SK-N-MC (cell line): ENCODE measurements around the gene IMMP2L.

Experiments
- DNase-seq: peaks from one replicate; pipeline ENCODE4 v3.0.0-alpha.2; 2011; ENCODE audit warnings: low read depth, low spot score
- H3K27ac ChIP-seq: fragments of 200-600 bp; sonication (generic); 2 replicates; pipeline ENCODE4 v1.5.1; 2016; ENCODE audit warnings: mixed run types
- H3K36me3 ChIP-seq: fragments of 200-600 bp; sonication (generic); 2 replicates; pipeline ENCODE4 v1.6.1; 2017; ENCODE audit warnings: antibody characterized with exemption, low read length, mixed read lengths; ENCODE audit not compliant: insufficient read depth
- H3K4me3 ChIP-seq: fragments of 200-600 bp; sonication (generic); 2 replicates; pipeline ENCODE4 v1.5.1; 2016
- H3K9ac ChIP-seq: fragments of 200-600 bp; sonication (generic); 2 replicates; pipeline ENCODE4 v1.8.0; 2017; ENCODE audit warnings: mixed run types, mixed read lengths; ENCODE audit not compliant: insufficient read length
- H3K9me3 ChIP-seq: fragments of 200-600 bp; sonication (generic); 2 replicates; pipeline ENCODE4 v1.6.1; 2017; ENCODE audit warnings: low read depth, mild to moderate bottlenecking, antibody characterized with exemption, low read length, moderate library complexity, mixed read lengths
- EZH2 ChIP-seq: fragments of 200-600 bp; sonication (generic); IDR thresholded peaks from one replicate; pipeline ENCODE4 v1.6.1; 2017; ENCODE audit warnings: antibody characterized with exemption
- FOXP2 ChIP-seq: optimal IDR thresholded peaks from 2 replicates; pipeline ENCODE3; 2011; ENCODE audit warnings: mild to moderate bottlenecking, moderate library complexity; ENCODE audit not compliant: insufficient read depth; ENCODE audit errors: extremely low read length, control extremely low read depth
- POLR2AphosphoS5 ChIP-seq: IDR thresholded peaks from 2 replicates; pipeline ENCODE4 v1.6.1; 2012; ENCODE audit warnings: mild to moderate bottlenecking, low read depth, low read length, borderline replicate concordance

The IMMP2L gene

DNA sequence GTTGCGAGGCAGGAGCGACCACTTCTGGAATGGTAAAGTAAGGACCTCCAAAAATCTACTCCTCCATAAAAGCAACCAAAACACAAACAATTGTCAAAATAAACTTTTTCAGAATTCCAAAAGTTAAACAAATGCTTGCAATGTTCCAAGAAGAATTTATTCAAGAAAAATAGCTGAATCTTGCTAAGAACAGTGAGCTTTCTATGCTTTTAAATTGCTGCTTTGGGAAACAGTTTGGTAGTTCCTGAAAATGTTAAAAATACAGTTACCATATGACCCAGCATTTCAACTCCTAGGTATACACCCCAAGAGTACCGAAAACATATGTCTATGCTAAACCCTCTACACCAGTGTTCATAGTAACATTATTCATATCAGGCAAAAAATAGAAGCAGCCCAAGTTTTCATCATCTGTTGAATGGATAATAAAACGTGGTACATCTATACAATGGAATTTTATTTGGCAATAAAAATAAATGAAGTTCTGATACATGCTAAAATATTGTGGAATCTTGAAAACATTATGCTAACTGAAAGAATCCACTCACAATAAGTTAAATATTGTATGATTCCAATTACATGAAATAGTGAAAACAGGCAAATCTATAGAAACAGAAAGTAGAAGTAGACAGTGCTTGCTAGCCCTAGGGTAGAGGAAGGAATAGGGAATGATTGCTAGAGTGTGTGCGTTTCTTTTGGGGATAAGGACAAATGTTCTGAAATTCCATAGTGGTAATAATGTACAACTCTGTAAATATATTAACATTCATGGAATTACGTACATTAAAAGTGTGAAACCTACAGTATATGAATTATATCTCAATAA is 414.4 kb downstream of the IMMP2L start:
- DNase-seq = no peak
- H3K9ac ChIP-seq = no peak overlapping the region
- H3K36me3 ChIP-seq = no peaks in the 10 kb centered on the region
- no peak overlapping the region for H3K4me3 ChIP-seq
- H3K27ac ChIP-seq = no peak overlapping the region
- H3K9me3 ChIP-seq = no peaks in the 10 kb centered on the region
- TF ChIP-seq EZH2 (no peak), FOXP2 (no peak), POLR2AphosphoS5 (no peak)

DNA sequence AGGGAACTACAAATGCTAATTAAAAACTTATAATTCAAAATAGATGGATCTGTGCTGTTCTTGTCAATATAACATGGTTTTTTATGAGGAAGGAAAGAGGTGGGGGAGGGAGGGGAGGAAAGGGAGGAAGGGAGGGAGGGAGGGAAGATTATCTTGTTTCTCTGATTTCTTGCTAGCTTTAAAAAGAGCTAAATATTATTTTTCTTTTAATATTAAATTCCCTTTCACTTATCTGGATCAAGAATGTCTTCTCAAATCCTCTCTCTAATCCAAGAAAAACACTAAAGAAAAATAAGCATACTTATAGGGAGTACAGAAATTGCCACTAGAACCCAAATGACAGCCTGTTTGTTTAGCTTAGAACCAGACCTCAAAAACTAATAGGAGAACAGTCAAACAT is 416.2 kb downstream of the IMMP2L start:
- Histone ChIP-seq H3K9ac (no peak overlapping the region), H3K9me3 (no peaks in the 10 kb centered on the region), H3K4me3 (no peak overlapping the region), H3K36me3 (no peaks in the 10 kb centered on the region), H3K27ac (no peak overlapping the region)
- TF ChIP-seq POLR2AphosphoS5 = no peak
- no peak for TF ChIP-seq EZH2
- no peak for TF ChIP-seq FOXP2
- DNase-seq = no peak

DNA sequence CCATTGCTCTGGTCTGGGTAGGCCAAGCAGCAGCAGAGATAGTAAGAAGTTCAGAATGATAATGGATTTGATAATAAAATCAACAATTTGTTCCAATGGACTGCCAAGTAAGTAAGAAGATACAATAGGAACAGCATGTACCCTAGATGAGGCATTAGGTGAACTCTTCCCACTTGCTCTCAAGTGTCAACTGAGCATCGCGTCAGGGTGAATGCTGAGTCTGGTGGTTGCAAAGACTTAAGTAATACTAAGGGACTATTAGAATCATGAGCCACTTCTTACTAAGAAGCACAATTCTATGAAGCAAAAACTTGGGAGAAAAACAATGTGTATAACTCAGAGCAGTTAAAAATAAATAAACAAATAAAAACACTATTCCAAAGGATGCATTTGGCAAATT is 416.8 kb downstream of the IMMP2L start:
- TF ChIP-seq EZH2 = no peak
- TF ChIP-seq FOXP2 = no peak
- TF ChIP-seq POLR2AphosphoS5 = no peak

DNA sequence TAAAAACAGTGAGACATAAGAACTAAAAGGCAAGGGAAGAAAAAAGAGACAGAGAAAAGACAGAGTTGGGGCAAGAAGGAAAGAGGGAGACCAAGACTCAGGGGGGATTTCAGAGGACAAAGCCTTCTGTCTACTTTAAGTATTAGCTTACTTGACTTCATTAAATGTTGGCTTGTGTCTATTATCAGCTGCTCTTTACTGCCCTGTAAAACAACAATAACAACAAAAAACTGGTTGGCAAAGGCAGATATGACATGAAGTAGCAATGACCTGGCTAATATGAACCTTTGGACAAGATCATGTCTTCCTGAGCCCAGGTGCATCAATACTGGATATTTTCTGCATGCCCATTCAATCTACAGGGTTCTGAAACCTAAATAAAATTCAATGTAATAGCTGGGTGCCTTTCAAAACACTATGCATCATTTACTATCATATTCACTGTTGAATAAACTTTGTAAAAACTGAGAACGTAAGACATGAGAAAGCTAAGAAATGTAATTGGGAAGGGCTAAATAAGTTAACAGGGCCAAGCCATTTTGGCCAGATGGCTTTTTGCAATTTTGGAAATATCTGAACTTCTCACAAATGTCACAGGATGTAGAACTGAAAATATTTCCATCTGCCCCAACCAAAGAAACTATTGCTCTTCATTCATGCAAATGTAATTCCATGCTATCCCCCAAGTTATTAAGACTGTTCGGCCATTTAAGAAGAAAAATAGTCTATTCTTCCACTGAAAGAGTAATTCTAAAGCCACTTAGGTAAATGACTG is 422.0 kb downstream of the IMMP2L start:
- TF ChIP-seq POLR2AphosphoS5 (no peak), EZH2 (no peak), FOXP2 (no peak)
- DNase-seq = no peak
- Histone ChIP-seq H3K9ac (no peak overlapping the region), H3K27ac (no peak overlapping the region), H3K36me3 (no peaks in the 10 kb centered on the region), H3K4me3 (no peak overlapping the region), H3K9me3 (no peaks in the 10 kb centered on the region)

More for the DNA sequence above, 416.8 kb downstream of the IMMP2L start:
- Histone ChIP-seq H3K36me3 (no peaks in the 10 kb centered on the region), H3K27ac (no peak overlapping the region), H3K9me3 (no peaks in the 10 kb centered on the region), H3K9ac (no peak overlapping the region), H3K4me3 (no peak overlapping the region)
- DNase-seq = no peak

DNA sequence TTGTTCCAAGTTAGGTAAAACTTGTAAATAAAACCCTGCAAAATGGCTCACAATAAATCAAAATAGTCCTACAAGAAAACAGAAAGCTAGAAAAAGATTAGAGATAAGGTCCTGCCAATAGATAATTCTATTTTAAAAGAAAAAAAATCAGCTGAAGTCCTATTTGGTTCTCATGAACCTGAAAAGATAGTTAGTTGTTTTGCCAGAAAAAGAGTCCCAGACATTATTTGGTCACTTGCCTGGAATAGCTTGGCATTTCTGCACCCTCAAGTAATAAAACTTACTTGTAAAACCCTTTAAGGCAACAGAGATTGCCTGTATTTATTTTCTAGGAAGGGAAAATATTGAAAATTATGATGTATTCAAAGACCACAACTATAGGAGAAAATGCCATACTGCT is 423.7 kb downstream of the IMMP2L start:
- no peak for DNase-seq
- no peaks in the 10 kb centered on the region for H3K36me3 ChIP-seq
- H3K27ac ChIP-seq = peak overlapping the region; percentile 93
- TF ChIP-seq EZH2 = no peak
- TF ChIP-seq POLR2AphosphoS5 = no peak
- TF ChIP-seq FOXP2 = no peak
- peak overlapping the region; percentile 60 for H3K4me3 ChIP-seq
- no peaks in the 10 kb centered on the region for H3K9me3 ChIP-seq
- peak overlapping the region; percentile 2 for H3K9ac ChIP-seq

DNA sequence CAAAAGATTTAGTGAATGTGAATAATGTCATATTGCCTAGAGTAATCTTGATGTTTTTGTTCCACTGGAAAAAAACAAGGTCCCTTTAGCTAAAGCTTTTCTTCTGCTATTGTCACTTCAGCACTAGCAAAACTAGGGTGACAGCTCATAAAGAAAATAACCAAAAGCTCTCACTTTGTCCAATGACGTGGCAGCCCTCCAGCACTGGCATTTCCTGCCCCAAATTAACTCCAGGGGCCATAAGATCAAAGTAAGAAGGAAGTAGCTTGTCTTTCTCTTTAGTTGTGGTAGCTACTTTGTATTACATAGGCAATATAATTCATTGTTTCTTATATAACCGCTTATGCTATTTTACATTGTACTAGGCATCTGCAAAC is 424.1 kb downstream of the IMMP2L start:
- TF ChIP-seq POLR2AphosphoS5 (no peak; the same call in 1 of the 2 replicates), FOXP2 (no peak), EZH2 (no peak)
- Histone ChIP-seq H3K36me3 (no peaks in the 10 kb centered on the region), H3K9me3 (no peaks in the 10 kb centered on the region), H3K9ac (peak overlapping the region; percentile 55), H3K4me3 (peak overlapping the region; percentile 60), H3K27ac (peak overlapping the region; percentile 93)
- peak; percentile 76 for DNase-seq

DNA sequence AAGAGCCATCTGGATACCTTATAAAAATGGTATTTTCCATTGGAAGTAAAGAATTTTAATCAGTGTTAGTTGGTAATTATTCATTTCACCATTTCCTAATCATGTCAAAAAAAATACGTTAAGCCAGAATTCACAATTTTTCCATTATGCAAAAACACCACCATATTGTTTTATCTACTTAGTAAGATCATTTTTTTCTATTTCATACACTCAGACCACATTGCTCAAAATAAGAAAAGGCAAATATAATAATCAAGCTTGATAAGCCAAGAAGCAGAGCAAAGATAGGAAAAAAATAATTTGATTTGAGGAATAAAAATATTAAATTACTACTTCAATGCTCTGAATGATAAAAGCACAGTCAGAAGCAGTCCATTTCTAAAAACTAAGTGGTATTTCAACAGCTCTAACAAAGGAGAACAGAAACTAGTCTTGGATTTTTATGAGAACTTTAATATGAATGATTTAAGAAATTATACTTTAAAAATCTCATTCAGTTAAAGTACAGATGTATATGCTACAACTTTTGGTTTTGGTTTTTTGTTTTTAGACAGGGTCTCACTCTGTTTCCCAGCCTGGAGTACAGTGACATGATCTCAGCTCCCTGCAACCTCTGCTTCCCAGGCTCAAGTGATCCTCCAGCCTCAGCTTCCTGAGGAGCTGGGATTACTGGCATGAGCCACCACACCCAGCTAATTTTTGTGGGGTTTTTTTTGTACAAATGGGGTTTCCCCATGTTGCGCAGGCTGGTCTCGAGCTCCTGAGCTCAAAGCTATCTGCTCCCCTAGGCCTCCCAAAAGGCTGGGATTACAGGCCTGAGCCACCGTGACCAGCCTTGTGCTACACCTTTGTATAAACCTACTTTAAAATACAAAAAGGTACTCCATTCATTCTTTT is 424.7 kb downstream of the IMMP2L start:
- TF ChIP-seq EZH2 (no peak), FOXP2 (no peak), POLR2AphosphoS5 (no peak)
- Histone ChIP-seq H3K36me3 (no peaks in the 10 kb centered on the region), H3K4me3 (peak overlapping the region; percentile 60), H3K27ac (peak overlapping the region; percentile 93), H3K9ac (peak overlapping the region; percentile 55), H3K9me3 (no peaks in the 10 kb centered on the region)
- DNase-seq = no peak

DNA sequence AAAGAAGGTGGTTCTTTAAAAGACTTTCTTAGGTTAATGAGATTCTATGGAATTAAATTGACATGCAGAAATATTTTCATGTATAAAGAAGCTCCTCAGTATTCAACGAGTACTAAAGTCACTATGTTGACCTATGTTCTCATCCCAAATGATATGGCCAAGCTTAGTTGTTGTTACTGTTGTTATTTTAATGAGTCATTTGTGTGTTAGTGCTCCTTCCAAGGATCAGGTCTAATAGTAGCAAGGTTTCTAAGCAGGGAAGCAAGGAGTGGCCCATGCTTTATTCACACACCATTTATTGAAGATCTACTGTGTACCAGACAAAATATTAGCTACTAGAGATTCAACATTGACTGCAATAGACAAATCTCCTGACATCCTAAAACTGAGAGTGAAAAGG is 429.5 kb downstream of the IMMP2L start:
- Histone ChIP-seq H3K27ac (no peak overlapping the region), H3K9me3 (no peaks in the 10 kb centered on the region), H3K9ac (no peak overlapping the region), H3K4me3 (no peak overlapping the region), H3K36me3 (no peaks in the 10 kb centered on the region)
- no peak for DNase-seq
- no peak for TF ChIP-seq EZH2
- TF ChIP-seq POLR2AphosphoS5 = no peak
- TF ChIP-seq FOXP2 = no peak
